ENCODE measurements around the gene ST8SIA4.

- no peak for TF ChIP-seq MAX (IDR thresholded peaks at IDR 0.05)
- TF ChIP-seq NFIC (IDR thresholded peaks at IDR 0.05): no peak
- TF ChIP-seq ZBTB7A (IDR thresholded peaks at IDR 0.05; ENCODE audit: low read depth): no peak
- TF ChIP-seq TAF1 (IDR thresholded peaks at IDR 0.05; ENCODE audit: low read depth): no peak
- no peak for TF ChIP-seq EGR1 (IDR thresholded peaks at IDR 0.05)
- no peak for TF ChIP-seq USF1 (IDR thresholded peaks at IDR 0.05)
- no peak for TF ChIP-seq EP300 (IDR thresholded peaks at IDR 0.05; ENCODE audit: borderline replicate concordance)
- TF ChIP-seq RAD21 (IDR thresholded peaks at IDR 0.05; ENCODE audit: low read depth): no peak
- TF ChIP-seq REST (IDR thresholded peaks at IDR 0.05; ENCODE audit: low read depth): no peak
- TF ChIP-seq YY1 (IDR thresholded peaks at IDR 0.05; ENCODE audit: low read depth): no peak
- TF ChIP-seq CEBPB (IDR thresholded peaks at IDR 0.05): no peak
- TF ChIP-seq FOXM1 (IDR thresholded peaks at IDR 0.05; ENCODE audit: borderline replicate concordance, low read depth): no peak
- TF ChIP-seq CREB1 (IDR thresholded peaks at IDR 0.05; ENCODE audit: low read depth): no peak
- no peak for TF ChIP-seq TEAD4 (IDR thresholded peaks at IDR 0.05)
Measured at GRCh38 chr5:100867039-100867562, 36.0 kb downstream of the ST8SIA4 start.

All from Ishikawa (cell line).